Caco-2 (cell line): ENCODE results near the gene TSHZ2. TPM values are rescaled to one million over a fixed set of nuclear protein-coding genes. Genes with fewer than 3 reads are reported as not detected.
"Not testable (repeated sequence)": the region's sequence is repeated elsewhere in the genome, so short reads cannot be mapped to it uniquely, and the experiment has no call there.

ENCODE experiments used
- BruUV-seq: library from RNA; stranded (reverse); fragments of 400-500 nt; replicated peaks from 2 replicates; lab custom pipeline; 2021; lab: Mats Ljungman, UMichigan
- CTCF ChIA-PET: fragments of 300-600 bp; sonication (Branson Sonifier 250); formaldehyde crosslinking; loops from one replicate; lab custom pipeline; 2022; ENCODE audit warnings: antibody characterized with exemption; lab: Charles Lee
- POLR2A ChIA-PET: fragments of 300-600 bp; sonication (Branson Sonifier 250); formaldehyde crosslinking; loops from one replicate; lab custom pipeline; 2022; ENCODE audit warnings: antibody characterized with exemption; lab: Charles Lee
- DNase-seq, 2 experiments: peaks; one replicate each; pipeline versions ENCODE4 v3.0.0 to v3.0.0-alpha.2; 2020 to 2022
- H3K27me3 ChIP-seq: replicated peaks from 2 replicates; pipeline ENCODE4 v1.6.0; 2011; ENCODE audit warnings: low read length; ENCODE audit not compliant: control insufficient read depth, insufficient read depth
- H3K36me3 ChIP-seq: 2 replicates; pipeline ENCODE4 v1.5.1; 2011; ENCODE audit warnings: low read length; ENCODE audit not compliant: control insufficient read depth, insufficient read depth
- H3K4me1 ChIP-seq: fragments of 250-450 bp; sonication (Bioruptor Pico); 2 replicates; pipeline ENCODE4 v1.5.1; 2020; ENCODE audit warnings: mild to moderate bottlenecking
- H3K4me3 ChIP-seq: 2 replicates; pipeline ENCODE4 v1.5.1; 2011; ENCODE audit warnings: low read depth, mild to moderate bottlenecking, control low read depth, low read length
- H3K9me3 ChIP-seq: fragments of 250-450 bp; sonication (Bioruptor Pico); 2 replicates; pipeline ENCODE4 v1.5.1; 2020; ENCODE audit warnings: mild to moderate bottlenecking, moderate library complexity
- H3K27ac Mint-ChIP-seq: one replicate; pipeline ENCODE4 v1.8.0; 2022; ENCODE audit warnings: mixed read lengths; ENCODE audit not compliant: unreplicated experiment
- H3K27me3 Mint-ChIP-seq: one replicate; pipeline ENCODE4 v1.8.0; 2022; ENCODE audit warnings: mixed read lengths; ENCODE audit not compliant: insufficient read depth, unreplicated experiment
- H3K36me3 Mint-ChIP-seq: one replicate; pipeline ENCODE4 v1.8.0; 2022; ENCODE audit warnings: mild to moderate bottlenecking, mixed read lengths; ENCODE audit not compliant: insufficient read depth, unreplicated experiment
- H3K4me1 Mint-ChIP-seq: one replicate; pipeline ENCODE4 v1.8.0; 2022; ENCODE audit warnings: low read depth, mixed read lengths; ENCODE audit not compliant: unreplicated experiment
- H3K4me3 Mint-ChIP-seq: one replicate; pipeline ENCODE4 v1.8.0; 2022; ENCODE audit warnings: mild to moderate bottlenecking, moderate library complexity, mixed read lengths; ENCODE audit not compliant: unreplicated experiment
- H3K9me3 Mint-ChIP-seq: one replicate; pipeline ENCODE4 v1.8.0; 2022; ENCODE audit warnings: mixed read lengths; ENCODE audit not compliant: unreplicated experiment
- CTCF ChIP-seq, 2 experiments: fragments of 200-600 bp in 1 of 2; IDR thresholded peaks; 1 replicate in 1 of 2; 2 replicates in 1 of 2; pipeline versions ENCODE4 v1.5.1 to v1.8.0; 2011 to 2022; ENCODE audit warnings: antibody characterized with exemption in 1 of 2, control low read depth in 1 of 2, inconsistent platforms in 1 of 2, low read depth in 1 of 2, low read length in 1 of 2, mild to moderate bottlenecking in 1 of 2, moderate library complexity in 1 of 2; ENCODE audit not compliant: insufficient read depth in 1 of 2, severe bottlenecking in 1 of 2, unreplicated experiment in 1 of 2
- intact Hi-C: fragments of 100-400 bp; cut with micrococcal nuclease; formaldehyde crosslinking; loops from one replicate; pipeline ENCODE4 v1.10.0; 2022; ENCODE audit not compliant: unreplicated experiment
- total RNA-seq: library from RNA; stranded (reverse); gene quantifications from 2 replicates; pipeline ENCODE4 v1.2.3, GENCODE V29; 2022

Gene TSHZ2
- total RNA-seq, 1 experiment from 2014 or later = 0.07 TPM

GRCh38 chr20:53085720-53086119, 113.6 kb downstream of the TSHZ2 start:
- H3K4me3 Mint-ChIP-seq = no peak overlapping the region
- H3K4me1 Mint-ChIP-seq = no peaks in the 10 kb centered on the region
- Histone ChIP-seq H3K4me3 (no peak overlapping the region), H3K36me3 (no peaks in the 10 kb centered on the region), H3K4me1 (no peaks in the 10 kb centered on the region), H3K9me3 (no peaks in the 10 kb centered on the region), H3K27me3 (no peaks in the 10 kb centered on the region)
- ChIA-PET CTCF (no interaction called here), POLR2A (no interaction called here)
- no peaks in the 10 kb centered on the region for H3K36me3 Mint-ChIP-seq
- peaks cover 11% of the 10 kb centered on the region for H3K27me3 Mint-ChIP-seq
- H3K27ac Mint-ChIP-seq = no peak overlapping the region
- H3K9me3 Mint-ChIP-seq = peaks cover 11% of the 10 kb centered on the region
- intact Hi-C loops = no loop called here
- no peak for TF ChIP-seq CTCF (IDR thresholded peaks at IDR 0.05; ENCODE audit: insufficient read depth in 1 of 2, low read depth in 1 of 2, low read length in 1 of 2, severe bottlenecking in 1 of 2, unreplicated experiment in 1 of 2)
- BruUV-seq = no TSS peak
- DNase-seq = no peak

GRCh38 chr20:53087037-53087777, 115.0 kb downstream of the TSHZ2 start:
- H3K36me3 Mint-ChIP-seq = no peaks in the 10 kb centered on the region
- H3K4me1 Mint-ChIP-seq = no peaks in the 10 kb centered on the region
- peaks cover 11% of the 10 kb centered on the region for H3K9me3 Mint-ChIP-seq
- Histone ChIP-seq H3K4me1 (no peaks in the 10 kb centered on the region), H3K36me3 (no peaks in the 10 kb centered on the region), H3K4me3 (no peak overlapping the region), H3K9me3 (no peaks in the 10 kb centered on the region), H3K27me3 (no peaks in the 10 kb centered on the region)
- no TSS peak for BruUV-seq
- ChIA-PET CTCF (no interaction called here), POLR2A (no interaction called here)
- no peak overlapping the region for H3K27ac Mint-ChIP-seq
- TF ChIP-seq CTCF (IDR thresholded peaks at IDR 0.05; ENCODE audit: insufficient read depth in 1 of 2, low read depth in 1 of 2, low read length in 1 of 2, severe bottlenecking in 1 of 2, unreplicated experiment in 1 of 2) = no peak
- intact Hi-C loops = no loop called here
- H3K4me3 Mint-ChIP-seq = no peak overlapping the region
- no peak for DNase-seq
- H3K27me3 Mint-ChIP-seq = peaks cover 11% of the 10 kb centered on the region

GRCh38 chr20:53088786-53089185, 116.6 kb downstream of the TSHZ2 start:
- Histone ChIP-seq H3K4me1 (no peaks in the 10 kb centered on the region), H3K36me3 (no peaks in the 10 kb centered on the region), H3K4me3 (no peak overlapping the region), H3K27me3 (no peaks in the 10 kb centered on the region), H3K9me3 (no peaks in the 10 kb centered on the region)
- Mint-ChIP-seq H3K4me1 (no peaks in the 10 kb centered on the region), H3K27ac (no peak overlapping the region), H3K9me3 (peaks cover 11% of the 10 kb centered on the region), H3K36me3 (no peaks in the 10 kb centered on the region), H3K4me3 (no peak overlapping the region), H3K27me3 (peaks cover 11% of the 10 kb centered on the region)
- CTCF ChIA-PET = interaction anchor here (0.6 to 0.7 kb wide), 2 partner anchors 290 to 1608 kb away, joined by 3 read pairs; no protein-coding TSS in a partner anchor
- intact Hi-C loops = no loop called here
- no peak for TF ChIP-seq CTCF (IDR thresholded peaks at IDR 0.05; ENCODE audit: insufficient read depth in 1 of 2, low read depth in 1 of 2, low read length in 1 of 2, severe bottlenecking in 1 of 2, unreplicated experiment in 1 of 2)
- POLR2A ChIA-PET = no interaction called here
- DNase-seq = no peak
- BruUV-seq = no TSS peak

- intact Hi-C loops, H3K4me3 Mint-ChIP-seq, H3K27ac Mint-ChIP-seq, H3K4me3 ChIP-seq, H3K27me3 ChIP-seq, H3K36me3 Mint-ChIP-seq, DNase-seq, BruUV-seq, H3K36me3 ChIP-seq, H3K4me1 ChIP-seq, H3K9me3 ChIP-seq, H3K4me1 Mint-ChIP-seq: not testable (repeated sequence)
- Mint-ChIP-seq H3K27me3 (peaks cover 11% of the 10 kb centered on the region), H3K9me3 (peaks cover 11% of the 10 kb centered on the region)
- CTCF ChIA-PET = interaction anchor here (0.7 kb wide), 1 partner anchor 255 kb away, joined by 6 read pairs; no protein-coding TSS in a partner anchor
- POLR2A ChIA-PET = interaction anchor here (0.6 kb wide), 1 partner anchor 426 kb away, joined by 3 read pairs; no protein-coding TSS in a partner anchor
These were observed 117.7 kb downstream of the TSHZ2 start for GRCh38 chr20:53089851-53090250.
